Fibroblast of peridontal ligament (primary cell): Measurements from ENCODE around the gene PSIP1.
"Not testable (repeated sequence)": the region's sequence is repeated elsewhere in the genome, so short reads cannot be mapped to it uniquely, and the experiment has no call there.

ENCODE experiments used
- DNase-seq: peaks from one replicate; pipeline ENCODE4 v3.0.0-alpha.2; 2010; ENCODE audit errors: extremely low read depth

The PSIP1 gene

GRCh38 chr9:15433661-15434060 lies 77.1 kb downstream of the PSIP1 start:
- no peak for DNase-seq

- no peak for DNase-seq
These were observed 77.6 kb downstream of the PSIP1 start for GRCh38 chr9:15433191-15433590.

- no peak for DNase-seq
These were observed 79.6 kb downstream of the PSIP1 start for GRCh38 chr9:15430920-15431844.

- DNase-seq, result not testable (repeated sequence)
These were observed 83.1 kb downstream of the PSIP1 start for GRCh38 chr9:15427702-15428101.

GRCh38 chr9:15426019-15426418 lies 84.8 kb downstream of the PSIP1 start:
- DNase-seq, result no peak

- peak; percentile 70 for DNase-seq
These were observed 87.4 kb downstream of the PSIP1 start for GRCh38 chr9:15423231-15423985.

GRCh38 chr9:15422372-15423230 lies 88.2 kb downstream of the PSIP1 start, which contains the start of gene SNAPC3:
SNAPC3 (plus strand) TSS chr9:15422876; CDS start chr9:15422880, 4 bp downstream.
- peak; percentile 89 for DNase-seq

- DNase-seq, result no peak
These were observed 88.8 kb downstream of the PSIP1 start for GRCh38 chr9:15421990-15422371.

GRCh38 chr9:15421532-15421931 lies 89.2 kb downstream of the PSIP1 start:
- DNase-seq, result no peak

GRCh38 chr9:15420796-15421195 lies 90.0 kb downstream of the PSIP1 start:
- DNase-seq, result no peak

GRCh38 chr9:15417626-15418025 lies 93.1 kb downstream of the PSIP1 start:
- no peak for DNase-seq

- DNase-seq, result peak; percentile 63
These were observed 93.9 kb downstream of the PSIP1 start for GRCh38 chr9:15416880-15417279.
